ENCODE measurements around the gene MSI2.

MSI2 gene

GRCh38 chr17:57532556-57532955, 276.2 kb downstream of the MSI2 start:
- no peak for DNase-seq

DNA sequence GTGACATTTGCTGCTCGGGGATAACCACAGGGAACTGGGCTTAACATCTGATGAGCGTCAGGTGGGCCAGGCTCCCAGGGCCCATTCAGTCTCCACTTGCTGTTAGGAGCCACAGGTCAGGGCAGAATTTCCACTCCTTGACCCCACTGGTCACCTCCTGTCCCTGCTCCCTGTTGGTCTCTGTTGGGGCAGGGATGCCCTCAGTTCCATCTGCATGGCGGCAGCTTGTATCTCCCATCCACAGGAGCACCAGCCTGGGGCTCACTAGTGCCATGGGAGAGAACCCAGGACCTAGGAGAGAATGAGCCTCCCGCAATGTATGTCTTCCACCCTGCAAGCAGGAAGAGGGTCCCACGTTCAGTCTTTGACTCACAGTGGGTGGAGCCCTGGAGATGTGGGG, 276.6 kb downstream of the MSI2 start:
- no peak for DNase-seq

GRCh38 chr17:57533684-57534305, 277.5 kb downstream of the MSI2 start:
- no peak for DNase-seq

DNA sequence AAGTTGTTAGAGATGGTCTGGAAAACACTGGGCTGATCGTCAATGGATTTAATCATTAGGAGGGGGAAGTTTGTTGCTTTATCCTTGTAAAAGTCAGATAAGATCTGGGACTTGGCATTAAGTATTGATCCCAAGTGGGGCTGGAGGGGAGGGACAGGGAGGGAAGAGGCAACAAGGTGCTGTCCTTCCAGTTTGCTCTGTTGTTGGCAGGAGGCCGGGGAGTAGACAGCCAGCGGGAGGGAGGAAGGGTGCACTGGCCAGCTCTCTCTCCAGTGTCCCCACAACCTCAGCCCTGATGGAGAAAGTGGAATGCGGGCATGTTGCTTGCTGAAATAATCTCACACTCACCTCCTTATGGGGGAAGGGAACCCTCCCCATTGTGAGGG, 278.5 kb downstream of the MSI2 start:
- no peak for DNase-seq

- DNase-seq = no peak
Observed at GRCh38 chr17:57535249-57535966, 279.1 kb downstream of the MSI2 start.

DNA sequence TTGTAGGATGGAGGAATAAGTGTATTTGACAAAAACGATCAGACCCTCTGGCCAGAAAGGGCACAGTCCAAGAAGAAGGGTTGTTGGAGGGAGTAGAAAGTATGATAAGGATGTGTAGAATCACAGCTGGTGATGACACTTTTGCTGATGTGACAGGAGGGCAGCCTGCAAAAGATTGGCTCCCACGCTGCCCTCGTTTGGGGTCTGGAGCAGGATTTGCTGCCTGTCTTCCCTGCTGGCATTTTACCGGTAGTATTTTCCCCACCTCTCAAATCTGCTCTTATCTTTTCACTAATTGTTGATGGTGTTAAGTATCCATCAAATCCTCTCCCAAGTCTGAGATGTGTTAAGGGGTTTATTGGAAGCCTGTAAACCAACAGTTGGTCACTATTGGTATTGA, 280.0 kb downstream of the MSI2 start:
- no peak for DNase-seq

DNA sequence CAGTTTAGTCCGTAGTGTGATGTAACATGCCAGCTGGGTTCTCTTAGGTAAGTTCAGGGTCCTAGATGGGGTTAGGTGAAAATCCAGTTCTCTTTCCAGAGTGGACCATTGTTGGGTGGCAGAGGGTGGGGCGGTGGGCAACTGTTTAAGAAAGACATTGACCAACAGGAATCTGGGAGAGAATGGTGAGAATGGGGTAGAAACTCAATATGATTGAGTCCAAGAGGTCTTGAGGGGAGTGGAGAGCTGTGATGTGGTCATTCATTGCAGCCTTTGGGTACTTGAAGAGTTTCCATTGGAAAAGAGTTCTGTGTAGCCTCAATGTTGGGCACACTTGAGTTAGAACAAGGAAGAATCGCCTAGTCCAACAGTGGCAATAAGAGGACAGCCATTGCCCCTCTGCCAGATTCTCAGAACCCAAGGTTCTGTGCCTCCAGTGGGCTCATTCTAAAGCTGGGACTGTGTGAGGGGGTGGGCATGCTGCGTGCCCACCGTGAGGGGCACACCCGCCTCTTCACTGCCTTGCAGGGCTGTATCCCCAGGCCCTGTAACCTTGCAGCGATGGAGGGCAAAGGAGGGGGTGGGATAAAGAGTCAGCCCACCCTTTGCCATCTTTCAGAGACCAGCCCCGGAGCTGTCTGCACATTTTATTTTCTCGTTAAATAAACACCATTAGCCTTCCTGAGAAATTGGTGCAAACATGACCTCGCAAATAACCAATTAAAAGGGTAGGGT, 280.6 kb downstream of the MSI2 start:
- DNase-seq = no peak

GRCh38 chr17:57537524-57538410, 281.4 kb downstream of the MSI2 start:
- DNase-seq = no peak

DNA sequence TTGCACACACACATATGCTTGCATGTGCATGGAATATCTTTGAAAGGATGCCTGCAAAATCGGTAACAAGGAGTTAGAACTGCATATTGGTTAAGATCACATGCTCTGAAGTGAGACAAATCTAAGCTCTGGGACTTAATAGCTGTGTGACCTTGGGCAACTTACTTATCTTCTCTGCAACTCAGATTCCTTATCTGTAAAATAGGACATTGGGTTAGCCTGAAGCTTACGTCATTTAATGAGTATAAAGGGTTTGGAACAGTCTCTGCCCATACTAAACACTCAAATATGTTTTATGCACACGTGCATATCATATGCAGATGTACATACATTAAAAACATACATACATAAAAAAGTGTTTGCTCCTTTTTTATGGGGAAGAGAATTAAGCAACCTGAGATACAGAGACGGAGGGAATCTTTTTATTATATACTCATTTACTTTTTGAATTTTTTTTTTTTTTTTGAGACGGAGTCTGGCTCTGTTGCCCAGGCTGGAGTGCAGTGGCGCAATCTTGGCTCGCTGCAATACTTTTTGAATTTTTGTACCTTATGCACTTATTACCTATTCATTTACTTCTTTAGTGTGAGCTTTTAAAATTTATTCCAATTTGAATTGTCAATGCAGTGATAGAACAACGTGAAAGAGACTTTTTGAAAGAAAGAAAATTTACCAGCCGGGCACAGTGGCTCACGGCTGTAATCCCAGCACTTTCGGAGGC, 282.6 kb downstream of the MSI2 start:
- no peak for DNase-seq

DNA sequence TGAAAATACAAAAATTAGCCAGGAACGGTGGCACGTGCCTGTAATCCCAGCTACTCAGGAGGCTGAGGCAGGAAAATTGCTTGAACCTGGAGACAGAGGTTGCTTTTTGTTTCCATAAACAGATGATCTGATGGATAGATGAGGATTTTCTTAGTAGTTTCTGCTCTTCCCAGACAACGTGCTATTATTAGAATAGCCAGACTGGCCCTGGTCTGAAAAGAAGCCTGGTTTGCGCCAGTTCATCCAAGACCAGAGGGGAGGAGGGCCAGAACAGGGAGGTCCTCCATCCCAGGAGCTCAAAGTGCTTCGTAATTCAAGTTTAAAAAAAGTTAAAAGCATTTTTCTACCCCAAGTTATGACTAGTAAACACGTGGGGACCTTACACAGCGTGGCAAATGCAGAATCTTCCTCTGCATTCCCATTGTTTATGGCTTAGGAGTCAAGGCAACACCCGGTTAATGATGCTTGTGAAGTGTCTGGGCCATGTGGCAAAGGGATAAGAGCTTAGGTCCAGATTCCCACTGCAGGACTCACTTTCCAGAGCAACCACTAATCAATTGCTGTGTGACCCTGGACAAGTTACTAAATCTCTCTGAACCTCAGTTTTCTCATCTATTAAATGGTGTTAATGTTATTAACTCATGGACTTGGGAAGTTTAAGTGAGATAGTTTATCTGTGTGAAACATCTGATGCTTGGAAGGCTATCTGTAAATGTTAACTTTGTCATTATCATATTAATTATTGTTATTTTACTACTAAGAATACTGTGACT, 283.4 kb downstream of the MSI2 start:
- DNase-seq = no peak

DNA sequence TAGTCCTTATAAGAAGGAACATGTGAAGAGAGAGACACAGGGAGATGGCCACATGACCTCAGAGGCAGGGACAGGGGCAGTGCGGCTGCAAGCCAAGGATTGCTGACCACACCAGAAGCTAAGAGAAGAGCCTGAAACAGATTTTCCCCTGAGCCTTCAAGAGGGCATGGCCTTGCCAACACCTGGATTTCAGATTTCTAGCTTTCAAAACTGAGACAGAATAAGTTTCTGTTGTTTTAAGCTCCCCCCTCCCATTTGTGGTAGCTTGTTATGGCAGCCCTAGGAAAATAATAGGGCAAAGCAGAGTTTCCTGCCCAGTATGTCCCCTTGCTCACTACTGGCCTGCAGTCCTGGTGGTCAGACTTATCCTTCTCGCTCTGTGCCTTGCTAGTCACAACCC, 284.3 kb downstream of the MSI2 start:
- DNase-seq = no peak

DNA sequence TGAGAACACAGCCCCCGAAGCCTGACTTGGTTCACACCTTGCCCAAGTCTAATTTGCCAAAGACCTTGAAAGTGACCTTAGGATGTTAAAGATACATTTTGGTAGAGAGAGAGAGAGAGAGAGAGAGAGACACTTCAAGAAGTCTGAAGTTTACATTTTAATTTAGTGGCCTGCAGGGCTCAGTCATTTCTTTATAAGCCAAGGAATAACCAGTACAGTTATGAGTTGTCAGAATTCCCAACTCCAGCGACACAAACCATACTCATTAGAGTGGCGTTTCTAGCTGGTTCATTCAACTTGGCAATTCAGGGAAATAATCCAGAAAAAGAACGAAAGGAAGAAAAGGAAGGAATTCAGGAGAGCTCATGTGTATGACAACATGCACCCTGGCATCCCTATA, 284.7 kb downstream of the MSI2 start:
- no peak for DNase-seq

DNA sequence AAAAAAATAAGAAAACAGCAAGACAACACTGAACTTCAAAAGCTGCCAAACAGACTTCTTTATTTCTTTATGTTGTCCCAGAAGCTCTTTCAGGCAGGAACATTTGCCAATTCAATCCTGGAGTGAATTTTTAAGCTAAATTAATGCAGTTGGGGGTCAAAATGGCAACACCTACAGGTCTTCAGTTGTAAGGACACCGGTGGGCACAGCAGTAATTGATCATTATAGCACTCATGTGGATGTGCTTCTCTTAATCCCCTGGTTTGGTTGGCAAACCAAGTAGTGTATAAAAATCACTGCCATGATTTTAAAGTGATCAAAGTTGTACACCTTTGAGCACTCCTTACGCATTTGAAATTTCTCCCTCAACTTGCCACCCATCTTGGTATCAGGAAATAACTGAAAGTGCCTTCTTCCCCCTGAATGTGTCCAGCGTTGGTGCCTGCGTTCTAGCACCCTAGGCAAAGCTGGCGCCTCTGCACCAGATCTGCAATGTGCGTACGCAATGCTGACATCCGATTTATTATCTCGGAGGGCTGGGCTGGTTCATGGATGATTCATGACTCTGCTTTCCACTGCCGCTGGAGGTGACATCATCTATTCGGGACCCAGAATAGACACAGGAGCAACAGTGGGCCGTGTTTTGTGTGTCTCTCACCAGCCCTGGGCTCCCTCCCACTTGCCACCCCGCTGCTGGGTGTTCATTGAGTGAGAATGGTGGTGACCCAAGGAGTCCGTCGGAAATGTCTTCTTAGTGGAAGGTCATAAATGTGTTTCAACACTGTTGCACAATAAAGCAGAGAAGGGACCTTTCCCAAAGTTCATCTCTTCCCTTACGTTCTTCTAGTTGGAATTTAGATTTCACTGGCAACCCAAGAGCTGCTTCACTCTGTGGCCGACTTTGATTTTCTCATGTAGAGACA, 285.4 kb downstream of the MSI2 start:
- no peak for DNase-seq

- DNase-seq = no peak
Observed at GRCh38 chr17:57542510-57542909, 286.2 kb downstream of the MSI2 start.

GRCh38 chr17:57543230-57543629, 286.9 kb downstream of the MSI2 start:
- no peak for DNase-seq

DNA sequence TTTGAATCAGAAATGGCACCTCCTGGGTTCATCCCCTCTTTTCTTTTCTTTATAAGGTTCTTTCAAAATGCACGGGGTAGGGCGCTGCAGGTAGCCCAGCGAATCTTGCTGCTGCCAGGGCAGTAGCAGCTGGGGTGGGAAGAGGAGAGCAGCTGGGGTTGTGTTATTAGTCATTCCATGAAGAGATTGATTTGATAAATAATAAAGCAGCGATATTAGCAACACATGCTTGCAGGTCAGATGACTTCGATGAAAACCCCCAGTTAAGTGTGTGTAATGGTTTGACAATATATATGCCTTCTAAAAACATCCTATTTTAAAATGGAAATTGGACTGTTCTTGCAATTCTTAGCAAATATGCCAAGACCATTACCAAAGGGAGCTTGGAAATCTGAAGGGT, 288.1 kb downstream of the MSI2 start:
- no peak for DNase-seq

DNA sequence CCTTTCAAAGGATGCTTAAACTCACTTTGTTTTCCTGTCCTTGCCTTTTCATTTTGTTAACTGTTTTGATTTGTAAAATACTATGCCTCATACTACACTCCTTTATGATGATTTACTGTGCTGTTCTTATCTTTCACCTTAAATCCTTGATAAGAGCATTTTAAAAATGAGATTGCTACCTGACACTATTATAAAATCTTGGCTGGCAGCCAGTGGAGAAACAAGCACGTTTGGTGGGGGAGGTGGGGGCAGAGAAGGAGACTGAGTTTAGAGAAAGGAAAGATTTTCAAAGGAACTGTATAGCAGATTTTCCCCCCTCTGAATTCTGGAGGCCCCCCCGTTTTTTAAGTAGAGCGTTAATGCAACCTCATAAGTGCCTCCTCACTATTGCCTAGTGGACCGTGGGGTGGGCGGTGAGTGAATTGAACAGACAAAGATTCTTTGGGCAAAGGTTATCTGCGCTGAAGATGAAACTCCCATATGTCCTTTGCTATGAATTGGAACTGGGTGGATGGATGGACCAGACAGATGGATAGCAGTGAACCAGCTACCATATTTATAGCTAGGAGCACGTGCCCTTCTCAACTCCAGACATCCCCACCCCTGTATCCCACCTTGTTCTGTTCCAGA, 288.6 kb downstream of the MSI2 start:
- DNase-seq = no peak

- DNase-seq = no peak
Observed at GRCh38 chr17:57545731-57546342, 289.5 kb downstream of the MSI2 start.

Measured in fibroblast of skin of scalp (primary cell).